ENCODE data around the gene NKAIN2.

Gene NKAIN2

DNA sequence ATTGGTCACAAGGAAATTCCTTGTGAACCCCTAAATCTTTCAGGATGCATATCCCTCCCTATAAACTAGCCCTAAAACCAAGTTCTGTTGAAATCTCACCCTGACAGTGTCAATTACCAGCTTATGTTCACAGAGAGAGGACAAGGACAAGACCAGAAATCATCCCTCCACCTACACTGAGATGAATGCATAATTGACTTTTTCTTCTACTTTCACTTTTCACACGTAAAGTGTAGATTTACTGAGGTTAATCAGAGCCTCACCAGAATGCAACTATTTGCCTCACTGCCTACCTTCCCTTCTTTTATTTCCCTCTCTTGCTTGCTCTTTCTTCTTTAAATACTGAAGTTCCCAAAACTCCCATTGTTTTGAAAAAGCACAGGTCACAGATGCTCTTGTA is 15.3 kb upstream of the NKAIN2 start:
- H4K8ac ChIP-seq (ENCODE audit: low read depth, low read length): no peak overlapping the region
- H3K4me3 ChIP-seq (ENCODE audit: low read depth, low read length): no peak overlapping the region
- no peaks in the 10 kb centered on the region for H3K79me2 ChIP-seq (ENCODE audit: control insufficient read depth, insufficient read depth, low read length, poor library complexity)
- no CpG with 5 or more reads among the region's 1 CpG for WGBS (ENCODE audit: extremely low coverage, insufficient coverage, insufficient read length)
- no peak for DNase-seq
- no peak overlapping the region for H2AK5ac ChIP-seq (ENCODE audit: low read length)
- no peak overlapping the region for H2BK5ac ChIP-seq (ENCODE audit: low read depth, low read length, poor library complexity)
- H3K14ac ChIP-seq (ENCODE audit: low read length): no peak overlapping the region
- H4K91ac ChIP-seq (ENCODE audit: low read depth, low read length): no peak overlapping the region
- no peaks in the 10 kb centered on the region for H3K27me3 ChIP-seq (ENCODE audit: insufficient read depth, low read length)
- no peak overlapping the region for H2AFZ ChIP-seq (ENCODE audit: insufficient read depth, low read length, poor library complexity)
- H3K4me1 ChIP-seq (ENCODE audit: control insufficient read depth in 1 of 2, insufficient read depth in 2 of 2, low read length in 2 of 2): no peaks in the 10 kb centered on the region
- no peak overlapping the region for H3K4me2 ChIP-seq (ENCODE audit: low read length)
- H3K23ac ChIP-seq (ENCODE audit: low read length): no peak overlapping the region
- H3K27ac ChIP-seq (ENCODE audit: low read depth, low read length): no peak overlapping the region
- no peak overlapping the region for H3K9ac ChIP-seq (ENCODE audit: low read length)
- H2BK12ac ChIP-seq (ENCODE audit: low read length): no peak overlapping the region
- no peaks in the 10 kb centered on the region for H3K36me3 ChIP-seq (ENCODE audit: control insufficient read depth in 1 of 2, insufficient read depth in 2 of 2, low read length in 2 of 2)
- no peak overlapping the region for H2BK120ac ChIP-seq (ENCODE audit: insufficient read depth, low read length, poor library complexity)
- no peak overlapping the region for H3K4ac ChIP-seq (ENCODE audit: low read depth, low read length)
- no peak overlapping the region for H3K18ac ChIP-seq (ENCODE audit: low read length)
- H3K9me3 ChIP-seq (ENCODE audit: insufficient read depth, low read depth, low read length): no peaks in the 10 kb centered on the region
- H4K12ac ChIP-seq (ENCODE audit: low read depth, low read length): no peak overlapping the region
- no peaks in the 10 kb centered on the region for H3K79me1 ChIP-seq (ENCODE audit: low read length)

DNA sequence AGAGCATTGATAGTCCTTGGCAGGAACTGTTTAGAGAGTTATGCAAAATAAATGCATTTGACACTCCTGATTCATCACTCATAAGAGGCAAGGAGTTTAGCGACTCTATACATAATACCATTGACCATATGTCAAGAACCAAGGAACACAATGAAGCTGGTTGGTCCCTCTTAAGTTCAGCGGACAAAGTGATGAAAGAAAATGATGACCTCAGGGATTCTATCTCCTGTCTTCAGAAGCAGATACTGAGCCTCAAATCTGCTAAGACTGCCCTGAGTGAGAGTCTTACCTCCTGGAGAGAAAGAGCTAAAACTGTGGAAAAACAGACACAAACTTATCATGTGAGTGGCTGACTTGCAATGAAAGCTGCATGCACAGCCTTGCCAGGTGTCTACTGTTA is 9.5 kb upstream of the NKAIN2 start:
- Histone ChIP-seq H3K14ac (ENCODE audit: low read length) (no peak overlapping the region), H3K27ac (ENCODE audit: low read depth, low read length) (no peak overlapping the region), H3K9ac (ENCODE audit: low read length) (no peak overlapping the region), H3K79me2 (ENCODE audit: control insufficient read depth, insufficient read depth, low read length, poor library complexity) (no peaks in the 10 kb centered on the region), H3K27me3 (ENCODE audit: insufficient read depth, low read length) (no peaks in the 10 kb centered on the region), H2BK12ac (ENCODE audit: low read length) (no peak overlapping the region), H3K4ac (ENCODE audit: low read depth, low read length) (no peak overlapping the region), H4K8ac (ENCODE audit: low read depth, low read length) (no peak overlapping the region), H4K12ac (ENCODE audit: low read depth, low read length) (no peak overlapping the region), H2AK5ac (ENCODE audit: low read length) (no peak overlapping the region), H3K4me1 (ENCODE audit: control insufficient read depth in 1 of 2, insufficient read depth in 2 of 2, low read length in 2 of 2) (no peaks in the 10 kb centered on the region), H3K79me1 (ENCODE audit: low read length) (no peaks in the 10 kb centered on the region), H3K4me3 (ENCODE audit: low read depth, low read length) (no peak overlapping the region), H3K9me3 (ENCODE audit: insufficient read depth, low read depth, low read length) (no peaks in the 10 kb centered on the region), H3K18ac (ENCODE audit: low read length) (no peak overlapping the region), H2AFZ (ENCODE audit: insufficient read depth, low read length, poor library complexity) (no peak overlapping the region), H3K36me3 (ENCODE audit: control insufficient read depth in 1 of 2, insufficient read depth in 2 of 2, low read length in 2 of 2) (no peaks in the 10 kb centered on the region), H3K23ac (ENCODE audit: low read length) (no peak overlapping the region), H4K91ac (ENCODE audit: low read depth, low read length) (no peak overlapping the region), H2BK120ac (ENCODE audit: insufficient read depth, low read length, poor library complexity) (no peak overlapping the region), H2BK5ac (ENCODE audit: low read depth, low read length, poor library complexity) (no peak overlapping the region), H3K4me2 (ENCODE audit: low read length) (no peak overlapping the region)
- DNase-seq: no peak
- no CpG with 5 or more reads among the region's 2 CpGs for WGBS (ENCODE audit: extremely low coverage, insufficient coverage, insufficient read length)

DNA sequence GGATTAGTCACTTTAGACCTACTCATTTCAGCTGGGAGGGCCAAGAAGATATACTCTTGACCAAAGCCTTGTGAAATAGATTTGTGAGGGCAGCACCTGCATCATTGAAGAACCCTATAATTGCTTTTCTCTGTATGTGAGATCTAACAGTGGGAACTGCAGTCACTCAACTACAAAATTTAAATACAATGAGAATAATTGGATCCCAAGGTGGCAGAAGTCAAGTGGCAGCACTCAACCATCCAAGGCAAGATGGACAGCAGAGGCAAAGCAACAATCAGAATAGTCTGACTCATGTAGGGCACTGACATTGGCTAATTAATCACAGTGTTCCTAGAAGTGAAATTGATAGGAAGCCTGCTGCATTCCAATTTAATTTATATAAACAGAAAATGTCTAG is 8.9 kb upstream of the NKAIN2 start:
- DNase-seq: no peak
- Histone ChIP-seq H4K91ac (ENCODE audit: low read depth, low read length) (no peak overlapping the region), H4K8ac (ENCODE audit: low read depth, low read length) (no peak overlapping the region), H3K23ac (ENCODE audit: low read length) (no peak overlapping the region), H3K18ac (ENCODE audit: low read length) (no peak overlapping the region), H2BK5ac (ENCODE audit: low read depth, low read length, poor library complexity) (no peak overlapping the region), H3K36me3 (ENCODE audit: control insufficient read depth in 1 of 2, insufficient read depth in 2 of 2, low read length in 2 of 2) (no peaks in the 10 kb centered on the region), H2BK12ac (ENCODE audit: low read length) (no peak overlapping the region), H2BK120ac (ENCODE audit: insufficient read depth, low read length, poor library complexity) (no peak overlapping the region), H3K9me3 (ENCODE audit: insufficient read depth, low read depth, low read length) (no peaks in the 10 kb centered on the region), H4K12ac (ENCODE audit: low read depth, low read length) (no peak overlapping the region), H3K9ac (ENCODE audit: low read length) (no peak overlapping the region), H3K4ac (ENCODE audit: low read depth, low read length) (no peak overlapping the region), H3K14ac (ENCODE audit: low read length) (no peak overlapping the region), H3K27ac (ENCODE audit: low read depth, low read length) (no peak overlapping the region), H3K4me2 (ENCODE audit: low read length) (no peak overlapping the region), H3K4me3 (ENCODE audit: low read depth, low read length) (no peak overlapping the region), H3K79me1 (ENCODE audit: low read length) (no peaks in the 10 kb centered on the region), H3K79me2 (ENCODE audit: control insufficient read depth, insufficient read depth, low read length, poor library complexity) (no peaks in the 10 kb centered on the region), H3K4me1 (ENCODE audit: control insufficient read depth in 1 of 2, insufficient read depth in 2 of 2, low read length in 2 of 2) (no peaks in the 10 kb centered on the region), H3K27me3 (ENCODE audit: insufficient read depth, low read length) (no peaks in the 10 kb centered on the region), H2AFZ (ENCODE audit: insufficient read depth, low read length, poor library complexity) (no peak overlapping the region), H2AK5ac (ENCODE audit: low read length) (no peak overlapping the region)

DNA sequence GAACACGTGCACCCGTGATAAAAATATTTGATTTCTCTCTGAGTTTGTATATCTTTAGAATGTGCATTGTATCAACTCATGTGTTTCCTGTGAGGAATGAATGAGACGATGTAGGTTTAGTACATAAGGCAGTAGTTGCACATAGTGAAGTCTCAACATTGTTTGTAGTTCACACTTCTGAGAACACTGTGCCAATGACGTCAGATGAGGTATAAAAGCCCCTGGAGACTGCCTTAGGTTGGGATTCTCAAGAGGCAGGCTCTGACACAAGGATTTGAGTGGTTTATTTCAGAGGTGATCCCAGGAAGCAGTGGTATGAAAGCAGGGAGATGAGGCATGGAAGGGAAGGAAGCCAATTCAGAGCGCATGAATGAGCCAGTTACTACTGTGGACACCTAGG is 2.6 kb upstream of the NKAIN2 start:
- no peaks in the 10 kb centered on the region for H3K9me3 ChIP-seq (ENCODE audit: insufficient read depth, low read depth, low read length)
- H3K4me3 ChIP-seq (ENCODE audit: low read depth, low read length): no peak overlapping the region
- no peak for DNase-seq
- H4K8ac ChIP-seq (ENCODE audit: low read depth, low read length): no peak overlapping the region
- H3K27ac ChIP-seq (ENCODE audit: low read depth, low read length): no peak overlapping the region
- no peak overlapping the region for H4K12ac ChIP-seq (ENCODE audit: low read depth, low read length)
- no peak overlapping the region for H2BK12ac ChIP-seq (ENCODE audit: low read length)
- H3K14ac ChIP-seq (ENCODE audit: low read length): no peak overlapping the region
- H3K23ac ChIP-seq (ENCODE audit: low read length): peak overlapping the region; percentile 2
- no peaks in the 10 kb centered on the region for H3K79me2 ChIP-seq (ENCODE audit: control insufficient read depth, insufficient read depth, low read length, poor library complexity)
- no peak overlapping the region for H3K4me2 ChIP-seq (ENCODE audit: low read length)
- H3K27me3 ChIP-seq (ENCODE audit: insufficient read depth, low read length): peaks cover 15% of the 10 kb centered on the region
- H2BK120ac ChIP-seq (ENCODE audit: insufficient read depth, low read length, poor library complexity): no peak overlapping the region
- H2AK5ac ChIP-seq (ENCODE audit: low read length): no peak overlapping the region
- peaks cover 5 to 9% of the 10 kb centered on the region in 2 experiments for H3K4me1 ChIP-seq (ENCODE audit: control insufficient read depth in 1 of 2, insufficient read depth in 2 of 2, low read length in 2 of 2)
- H2BK5ac ChIP-seq (ENCODE audit: low read depth, low read length, poor library complexity): no peak overlapping the region
- H3K79me1 ChIP-seq (ENCODE audit: low read length): no peaks in the 10 kb centered on the region
- H3K9ac ChIP-seq (ENCODE audit: low read length): no peak overlapping the region
- no peak overlapping the region for H3K4ac ChIP-seq (ENCODE audit: low read depth, low read length)
- no peak overlapping the region for H4K91ac ChIP-seq (ENCODE audit: low read depth, low read length)
- H2AFZ ChIP-seq (ENCODE audit: insufficient read depth, low read length, poor library complexity): no peak overlapping the region
- WGBS (ENCODE audit: extremely low coverage, insufficient coverage, insufficient read length): no CpG with 5 or more reads among the region's 5 CpGs
- no peaks in the 10 kb centered on the region for H3K36me3 ChIP-seq (ENCODE audit: control insufficient read depth in 1 of 2, insufficient read depth in 2 of 2, low read length in 2 of 2)
- no peak overlapping the region for H3K18ac ChIP-seq (ENCODE audit: low read length)

DNA sequence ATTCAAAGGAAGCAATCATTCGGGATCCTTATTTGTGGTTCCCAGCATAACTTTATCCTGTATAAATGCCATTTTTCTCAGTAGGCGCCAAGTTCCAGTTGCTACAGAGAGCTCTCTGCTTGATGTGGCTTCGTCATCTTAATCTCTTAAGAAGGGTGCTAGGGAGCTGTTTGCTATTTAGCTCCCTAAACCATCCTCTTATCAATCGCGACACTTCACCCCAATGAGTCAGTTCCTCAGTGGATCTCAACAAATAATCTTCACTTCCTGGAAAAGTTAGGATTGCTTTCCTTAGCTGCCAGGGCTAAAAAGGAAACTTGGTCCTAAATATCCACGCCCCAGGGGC is 1.3 kb upstream of the NKAIN2 start:
- Histone ChIP-seq H3K27ac (ENCODE audit: low read depth, low read length) (no peak overlapping the region), H4K12ac (ENCODE audit: low read depth, low read length) (no peak overlapping the region), H2AK5ac (ENCODE audit: low read length) (no peak overlapping the region), H3K79me2 (ENCODE audit: control insufficient read depth, insufficient read depth, low read length, poor library complexity) (no peaks in the 10 kb centered on the region), H3K9me3 (ENCODE audit: insufficient read depth, low read depth, low read length) (no peaks in the 10 kb centered on the region), H3K14ac (ENCODE audit: low read length) (no peak overlapping the region), H2BK12ac (ENCODE audit: low read length) (no peak overlapping the region), H3K4me2 (ENCODE audit: low read length) (no peak overlapping the region), H4K8ac (ENCODE audit: low read depth, low read length) (no peak overlapping the region), H4K91ac (ENCODE audit: low read depth, low read length) (no peak overlapping the region), H2AFZ (ENCODE audit: insufficient read depth, low read length, poor library complexity) (no peak overlapping the region), H3K4me3 (ENCODE audit: low read depth, low read length) (no peak overlapping the region), H3K4ac (ENCODE audit: low read depth, low read length) (no peak overlapping the region), H2BK120ac (ENCODE audit: insufficient read depth, low read length, poor library complexity) (no peak overlapping the region), H3K27me3 (ENCODE audit: insufficient read depth, low read length) (peaks cover 15% of the 10 kb centered on the region), H3K36me3 (ENCODE audit: control insufficient read depth in 1 of 2, insufficient read depth in 2 of 2, low read length in 2 of 2) (no peaks in the 10 kb centered on the region), H3K4me1 (ENCODE audit: control insufficient read depth in 1 of 2, insufficient read depth in 2 of 2, low read length in 2 of 2) (peaks cover 5 to 9% of the 10 kb centered on the region in 2 experiments), H2BK5ac (ENCODE audit: low read depth, low read length, poor library complexity) (no peak overlapping the region), H3K18ac (ENCODE audit: low read length) (no peak overlapping the region), H3K9ac (ENCODE audit: low read length) (no peak overlapping the region), H3K23ac (ENCODE audit: low read length) (no peak overlapping the region), H3K79me1 (ENCODE audit: low read length) (no peaks in the 10 kb centered on the region)
- DNase-seq: no peak
- WGBS (ENCODE audit: extremely low coverage, insufficient coverage, insufficient read length): no CpG with 5 or more reads among the region's 6 CpGs
